Measurements from ENCODE around the gene ABHD16B.

DNA sequence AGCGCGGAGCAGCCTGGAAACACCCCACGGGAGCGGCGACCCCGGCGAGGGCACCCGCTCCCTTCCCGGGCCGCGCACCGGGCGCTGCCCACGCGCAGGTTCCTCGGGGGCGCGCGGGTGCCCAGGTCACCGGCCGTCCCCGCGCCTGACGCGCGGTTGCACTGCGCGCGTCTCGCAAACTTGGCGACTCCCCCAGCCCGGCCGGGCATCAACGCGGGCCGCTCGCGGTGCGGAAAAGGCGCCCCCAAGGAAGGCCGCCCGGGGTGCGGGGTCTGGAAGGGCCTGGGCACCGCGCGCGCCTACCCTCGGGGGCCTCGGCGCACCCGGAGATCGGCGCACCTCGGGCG is 29.7 kb upstream of the ABHD16B start:
- TF ChIP-seq, protein P1, sequence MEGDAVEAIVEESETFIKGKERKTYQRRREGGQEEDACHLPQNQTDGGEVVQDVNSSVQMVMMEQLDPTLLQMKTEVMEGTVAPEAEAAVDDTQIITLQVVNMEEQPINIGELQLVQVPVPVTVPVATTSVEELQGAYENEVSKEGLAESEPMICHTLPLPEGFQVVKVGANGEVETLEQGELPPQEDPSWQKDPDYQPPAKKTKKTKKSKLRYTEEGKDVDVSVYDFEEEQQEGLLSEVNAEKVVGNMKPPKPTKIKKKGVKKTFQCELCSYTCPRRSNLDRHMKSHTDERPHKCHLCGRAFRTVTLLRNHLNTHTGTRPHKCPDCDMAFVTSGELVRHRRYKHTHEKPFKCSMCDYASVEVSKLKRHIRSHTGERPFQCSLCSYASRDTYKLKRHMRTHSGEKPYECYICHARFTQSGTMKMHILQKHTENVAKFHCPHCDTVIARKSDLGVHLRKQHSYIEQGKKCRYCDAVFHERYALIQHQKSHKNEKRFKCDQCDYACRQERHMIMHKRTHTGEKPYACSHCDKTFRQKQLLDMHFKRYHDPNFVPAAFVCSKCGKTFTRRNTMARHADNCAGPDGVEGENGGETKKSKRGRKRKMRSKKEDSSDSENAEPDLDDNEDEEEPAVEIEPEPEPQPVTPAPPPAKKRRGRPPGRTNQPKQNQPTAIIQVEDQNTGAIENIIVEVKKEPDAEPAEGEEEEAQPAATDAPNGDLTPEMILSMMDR (IDR thresholded peaks at IDR 0.05; ENCODE audit: extremely low read depth in 1 of 2, insufficient read depth in 1 of 2, low read depth in 1 of 2, low read length in 2 of 2), result no peak
- TF ChIP-seq EZH2 (IDR thresholded peaks at IDR 0.05; ENCODE audit: borderline replicate concordance, low read depth, low read length, severe bottlenecking) (no peak), GATA2 (IDR thresholded peaks at IDR 0.05; ENCODE audit: insufficient read depth, insufficient read length, low read depth, low read length) (no peak), POLR2A (IDR thresholded peaks at IDR 0.05; ENCODE audit: low read depth, low read length) (no peak), POLR2AphosphoS5 (IDR thresholded peaks at IDR 0.05; ENCODE audit: insufficient read depth, low read depth, low read length) (no peak), MYC (IDR thresholded peaks at IDR 0.05; ENCODE audit: low read depth, low read length) (no peak), JUN (IDR thresholded peaks at IDR 0.05; ENCODE audit: borderline replicate concordance, insufficient read depth, insufficient read length, low read depth) (no peak), FOS (IDR thresholded peaks at IDR 0.05; ENCODE audit: borderline replicate concordance, insufficient read depth, low read length) (no peak)
- TF ChIP-seq, protein P2, sequence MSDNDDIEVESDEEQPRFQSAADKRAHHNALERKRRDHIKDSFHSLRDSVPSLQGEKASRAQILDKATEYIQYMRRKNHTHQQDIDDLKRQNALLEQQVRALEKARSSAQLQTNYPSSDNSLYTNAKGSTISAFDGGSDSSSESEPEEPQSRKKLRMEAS (IDR thresholded peaks at IDR 0.05; ENCODE audit: insufficient read depth, insufficient read length), result no peak

Measured in endothelial cell of umbilical vein (primary cell).